HG02763 (cell line): Measurements from ENCODE around the gene KCNA2.

Source experiments
- ATAC-seq: cut with Tn5 transposase; IDR thresholded peaks from one replicate; pipeline ENCODE4 v1.9.1; 2021; ENCODE audit warnings: mild to moderate bottlenecking, moderate library complexity; ENCODE audit not compliant: unreplicated experiment

Gene KCNA2

DNA sequence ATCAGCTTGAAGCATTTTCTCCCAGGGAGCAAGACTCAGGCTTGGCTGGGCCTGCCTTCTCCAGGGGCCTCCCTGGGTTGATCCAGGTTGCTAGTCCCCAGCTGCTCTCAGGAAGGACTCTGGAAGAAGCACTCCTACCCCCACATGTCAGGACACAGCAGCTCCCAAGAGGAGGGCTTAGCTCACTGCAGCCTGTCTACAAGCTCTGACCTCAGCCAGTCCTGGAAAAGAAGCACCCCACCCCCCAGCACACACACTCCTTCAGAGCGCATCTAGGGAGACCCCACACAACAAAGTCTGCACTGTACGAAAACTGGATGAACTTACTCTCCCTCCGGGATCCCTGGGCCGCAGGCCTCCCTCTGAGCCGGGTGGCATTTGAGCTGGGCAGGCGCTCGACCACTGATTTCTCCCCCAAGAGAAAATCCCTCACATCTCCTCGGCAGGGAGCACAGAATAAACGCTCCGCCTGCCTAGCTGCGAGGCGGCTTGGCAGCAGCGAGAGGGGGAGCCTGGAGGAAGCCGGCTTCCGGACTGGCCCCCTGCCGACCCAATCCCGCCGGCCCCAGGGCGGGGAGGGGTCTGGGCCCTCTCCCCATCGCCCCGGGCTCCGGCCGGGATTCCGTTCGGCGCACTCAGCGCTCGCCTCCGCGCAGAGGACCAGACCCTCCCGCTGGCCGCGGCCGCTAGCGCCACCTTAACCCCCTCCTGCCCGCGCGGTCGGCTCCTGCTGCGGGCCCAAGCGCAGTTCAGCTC lies at the start of gene KCNA2:
Gene KCNA2, minus strand, starts transcription at position 458 of the 756 bp plus-strand sequence. CDS start 1,576 bp downstream, outside the sequence.
- ATAC-seq: no peak

DNA sequence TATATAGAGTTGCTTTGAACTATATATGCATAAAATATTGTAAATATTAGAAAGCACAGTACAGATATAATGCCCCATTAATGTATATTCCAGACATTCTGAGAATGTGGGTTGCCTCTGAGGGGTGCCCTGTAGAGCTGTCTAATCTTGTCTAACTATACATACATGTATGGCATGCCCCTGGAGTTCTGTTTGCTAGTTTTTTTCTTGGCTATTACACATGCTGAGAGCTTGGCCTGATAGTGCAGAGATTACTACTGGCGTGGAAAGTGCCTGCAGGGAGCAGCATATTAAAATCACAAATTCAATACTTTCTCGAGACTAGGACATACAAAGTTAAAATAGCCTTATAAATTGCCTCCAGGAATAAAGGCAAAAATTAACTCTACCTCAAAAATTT lies 44.5 kb upstream of the KCNA2 start:
- no peak for ATAC-seq

DNA sequence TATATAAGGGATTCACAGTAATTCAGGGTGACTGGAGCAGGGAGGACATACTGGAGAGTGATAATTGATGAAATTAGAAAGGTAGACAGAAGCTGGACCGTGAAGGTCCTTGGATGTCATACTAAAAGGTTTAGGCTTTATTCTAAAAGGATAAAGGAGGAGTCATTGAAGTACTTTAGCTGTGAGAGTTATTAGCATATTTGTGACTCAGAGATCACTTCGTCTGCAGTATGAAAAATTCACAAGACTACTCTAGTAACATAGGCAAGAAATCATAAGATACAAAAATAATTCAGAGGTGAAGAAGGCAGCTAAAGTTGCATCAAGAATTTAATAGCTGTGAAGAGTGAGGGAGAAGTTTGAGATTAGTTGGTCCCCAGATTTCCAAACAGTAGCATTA lies 42.3 kb upstream of the KCNA2 start:
- ATAC-seq: no peak

DNA sequence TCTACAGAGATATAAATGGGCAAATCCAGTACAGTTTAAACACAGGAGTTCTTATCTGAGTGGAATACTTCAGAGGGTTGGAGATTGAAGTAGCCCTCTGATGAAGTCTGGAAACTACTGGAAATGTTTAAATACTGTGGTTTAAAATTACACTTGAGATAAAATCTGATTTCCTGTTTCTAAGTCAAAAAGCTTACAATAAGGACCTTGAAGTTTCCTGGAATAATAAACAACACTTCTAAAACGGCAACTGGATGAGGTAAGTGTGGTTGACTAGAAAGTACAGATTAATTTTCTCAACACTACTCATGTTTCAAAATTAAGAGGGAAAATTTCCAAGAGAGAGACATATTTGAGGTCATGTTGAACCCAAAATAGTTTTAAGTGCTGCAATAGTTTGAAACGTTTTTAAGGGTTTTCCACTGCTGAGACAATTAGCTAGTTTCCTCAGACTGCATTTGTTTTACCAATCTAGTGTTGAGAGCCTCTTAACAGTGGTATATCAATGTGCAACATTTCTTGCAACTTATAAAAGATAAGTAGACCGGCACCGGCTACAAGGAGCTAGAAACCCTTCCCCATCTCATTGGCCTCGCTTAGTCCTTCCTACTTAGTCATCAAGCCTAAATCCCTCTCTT lies 41.2 kb upstream of the KCNA2 start:
- no peak for ATAC-seq

GRCh38 chr1:110645821-110646735 lies 39.9 kb upstream of the KCNA2 start:
- ATAC-seq: no peak

DNA sequence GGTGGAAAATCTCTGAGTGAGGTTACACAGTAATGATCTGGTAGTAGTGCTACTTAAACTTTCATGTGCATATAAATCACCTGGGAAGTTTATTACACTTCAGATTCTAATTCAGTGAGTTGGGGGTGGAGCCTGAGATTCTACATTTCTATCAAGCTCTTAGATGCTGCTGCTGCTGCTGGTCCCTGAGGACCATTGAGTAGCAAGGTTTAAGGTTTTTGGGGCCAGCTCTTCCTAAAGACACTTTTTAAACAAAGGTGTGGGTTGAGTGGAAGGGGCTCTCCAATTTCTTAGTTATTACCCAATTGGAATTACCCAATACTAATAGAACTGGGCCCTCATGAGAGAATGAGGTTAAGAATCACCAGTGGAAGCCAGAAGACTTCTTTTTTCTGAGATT lies 39.1 kb upstream of the KCNA2 start:
- no peak for ATAC-seq

DNA sequence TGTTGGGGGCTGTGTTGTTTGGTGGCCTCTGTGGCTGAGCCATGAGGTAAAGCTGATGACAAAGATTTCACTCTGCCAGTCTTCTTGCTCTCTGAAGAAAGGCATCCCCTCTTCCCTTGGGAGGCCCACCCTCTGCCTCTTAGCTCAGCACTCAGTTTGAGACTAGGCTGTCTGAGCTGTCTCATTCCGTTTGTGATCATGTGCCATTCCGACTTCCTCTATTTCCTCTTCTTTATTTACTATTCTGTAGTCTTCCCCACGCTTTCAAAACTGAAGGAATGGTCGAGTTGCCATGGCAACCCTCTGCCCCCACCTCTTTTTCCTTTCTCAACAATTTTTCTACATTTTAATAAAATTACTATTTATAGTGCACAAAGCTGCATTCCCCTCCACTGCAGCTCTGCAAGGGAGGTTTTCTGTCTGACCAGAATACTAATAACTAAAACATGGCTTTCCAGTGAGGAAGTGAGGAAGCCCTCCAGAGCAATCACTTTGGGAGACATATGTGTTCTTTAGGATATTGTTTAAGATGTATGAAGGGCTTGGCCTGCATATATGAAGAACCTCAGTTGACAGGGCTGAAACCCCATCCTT lies 37.8 kb upstream of the KCNA2 start:
- no peak for ATAC-seq

DNA sequence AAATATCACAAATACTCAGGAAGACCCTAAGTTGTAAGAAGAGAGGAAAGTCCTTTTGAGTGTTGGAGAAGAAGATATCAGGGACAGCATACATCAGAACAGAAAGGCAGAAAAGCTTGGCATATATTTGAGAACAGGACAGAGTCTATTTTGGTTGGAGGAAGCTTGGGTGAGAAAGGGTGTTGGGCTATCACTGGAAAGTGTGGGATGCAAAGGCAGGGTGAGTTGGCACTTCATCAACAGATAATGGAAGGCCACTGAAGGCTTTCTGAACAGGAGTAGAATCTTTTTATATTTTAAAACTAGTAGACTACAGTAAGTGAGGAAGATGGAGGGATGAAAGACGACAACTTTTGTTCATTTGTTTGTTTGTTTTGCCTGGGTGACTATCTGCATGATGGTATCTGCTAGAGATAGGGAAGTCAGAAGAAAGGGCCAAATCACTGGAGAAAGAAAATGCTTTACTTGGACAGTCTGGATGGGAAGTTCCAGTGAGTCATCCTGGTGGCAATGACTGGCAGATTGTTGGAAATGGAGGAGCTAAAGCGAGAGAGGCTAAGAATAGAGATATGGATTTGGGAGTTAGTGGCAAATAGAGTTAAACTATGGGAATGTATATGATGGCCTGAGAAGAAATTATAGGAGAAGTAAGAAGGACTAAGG lies 33.7 kb upstream of the KCNA2 start:
- no peak for ATAC-seq

GRCh38 chr1:110638556-110638955 lies 32.4 kb upstream of the KCNA2 start:
- ATAC-seq: no peak

DNA sequence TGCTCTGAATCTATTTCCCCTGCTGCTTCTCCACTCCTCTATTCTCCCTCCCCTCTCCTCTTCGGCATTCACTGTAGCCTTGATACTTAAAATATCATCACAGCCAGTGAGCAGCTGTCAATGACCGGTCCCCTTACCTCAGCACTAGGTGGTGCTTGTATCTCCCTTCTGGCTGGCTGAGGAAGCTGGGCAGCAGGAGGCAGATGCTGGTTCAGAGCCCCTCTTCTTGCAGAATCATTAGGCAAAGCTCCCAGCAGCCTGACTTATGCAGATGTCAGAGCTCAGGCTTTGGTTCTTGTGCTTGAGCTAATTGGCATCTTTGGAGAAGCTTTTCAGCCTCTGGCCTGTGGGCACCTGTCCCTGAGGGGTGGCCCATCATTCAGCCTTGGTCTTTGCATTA lies 31.9 kb upstream of the KCNA2 start:
- ATAC-seq: no peak

GRCh38 chr1:110637475-110637874 lies 31.3 kb upstream of the KCNA2 start:
- ATAC-seq: no peak

DNA sequence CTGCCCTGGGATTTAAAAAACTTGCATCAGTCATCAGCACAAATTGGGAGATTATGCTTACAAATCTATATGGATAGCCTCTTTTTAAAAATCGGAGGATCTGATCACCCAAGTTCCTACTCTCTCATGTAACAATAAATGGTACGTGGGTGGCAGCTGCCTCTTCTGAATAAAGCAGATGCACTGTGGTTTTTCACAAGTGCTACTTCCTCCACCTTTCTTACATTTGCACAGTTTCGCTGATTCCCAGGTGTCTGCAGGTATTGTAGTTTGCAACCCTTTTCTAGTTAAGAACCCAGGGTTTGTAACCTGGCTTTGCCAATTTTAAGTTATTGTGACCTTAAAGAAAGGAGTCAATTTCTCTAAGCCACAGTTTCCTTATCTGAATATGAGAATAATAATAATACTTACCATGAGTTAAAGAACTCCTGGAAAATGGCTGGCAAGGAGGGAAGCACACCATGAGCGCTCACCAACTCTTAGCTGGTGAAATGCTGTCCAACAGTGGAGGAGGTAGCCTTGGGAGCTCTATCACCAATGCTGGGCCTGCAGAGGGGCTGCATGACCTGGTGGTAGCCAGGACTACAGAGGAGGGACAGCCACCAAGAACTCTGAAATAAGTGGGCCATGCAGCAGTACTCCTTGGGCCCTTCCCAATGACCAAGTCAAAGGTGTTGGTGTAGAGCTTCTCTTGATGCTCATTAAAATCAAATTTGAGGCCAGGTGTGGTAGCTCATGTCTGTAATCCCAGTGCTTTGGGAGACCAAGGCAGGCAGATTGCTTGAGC lies 30.2 kb upstream of the KCNA2 start:
- ATAC-seq: no peak

DNA sequence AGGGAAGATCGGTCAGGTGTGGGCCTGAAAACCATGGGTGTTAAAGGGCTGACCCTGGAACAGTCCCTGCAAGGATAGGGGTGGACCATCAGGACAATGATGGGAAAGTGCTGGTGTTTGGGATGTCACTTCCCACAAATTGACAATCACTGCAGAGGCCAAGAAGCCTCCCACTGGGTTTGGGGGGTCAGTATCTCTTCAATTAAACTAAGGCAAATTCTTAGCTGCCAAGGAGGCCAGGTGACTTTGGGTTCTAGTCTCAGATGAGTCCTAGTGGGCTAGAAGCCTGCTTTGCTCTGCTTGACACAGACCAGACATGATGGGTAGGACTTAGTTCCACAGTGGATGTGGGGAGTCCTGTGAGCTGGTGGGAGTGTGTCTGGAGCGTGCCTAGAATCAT lies 29.3 kb upstream of the KCNA2 start:
- no peak for ATAC-seq

GRCh38 chr1:110634455-110635311 lies 28.5 kb upstream of the KCNA2 start:
- ATAC-seq: peak; percentile 63

- no peak for ATAC-seq
These were observed 27.9 kb upstream of the KCNA2 start for GRCh38 chr1:110634086-110634454.

DNA sequence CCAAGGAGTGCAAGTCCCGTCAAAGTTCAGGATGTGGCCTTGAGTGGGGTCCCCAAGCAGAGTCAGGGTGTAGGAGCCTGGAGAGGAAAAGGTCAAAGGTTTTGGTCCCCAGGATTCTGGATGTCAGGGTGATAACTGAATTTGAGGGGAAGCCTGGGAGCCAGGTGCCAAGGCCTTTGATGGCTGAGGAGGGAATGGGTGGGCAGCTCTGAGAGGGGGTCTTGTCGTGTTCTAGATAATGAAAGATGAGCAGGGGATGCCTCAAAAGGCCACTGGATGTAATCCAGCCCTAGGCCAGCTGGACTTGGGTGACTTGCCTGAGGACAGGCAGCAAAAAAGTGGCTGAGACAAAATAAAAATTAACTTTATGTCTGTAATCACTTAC lies 27.5 kb upstream of the KCNA2 start:
- no peak for ATAC-seq

GRCh38 chr1:110631836-110632620 lies 25.9 kb upstream of the KCNA2 start:
- ATAC-seq: no peak
